GM23338 (cell line): ENCODE measurements around the gene NGB. TPM values are rescaled to one million over a fixed set of nuclear protein-coding genes. Genes with fewer than 3 reads are reported as not detected.

Experiments used
- ATAC-seq: fragments of 200-7000 bp; cut with Tn5 transposase; 3 replicates; pipeline ENCODE4 v1.9.1; 2020
- DNase-seq: peaks from one replicate; pipeline ENCODE4 v3.0.0-alpha.2; 2015; ENCODE audit warnings: low spot score
- H2AFZ ChIP-seq: fragments of 200-600 bp; sonication (generic); 2 replicates; pipeline ENCODE4 v1.8.0; 2016; ENCODE audit warnings: antibody characterized with exemption, mild to moderate bottlenecking, moderate library complexity
- H3F3A ChIP-seq: fragments of 200-600 bp; sonication (generic); replicated peaks from 2 replicates; pipeline ENCODE4 v1.8.0; 2017; ENCODE audit warnings: antibody characterized with exemption, mixed run types, low read depth
- H3K27ac ChIP-seq: fragments of 200-600 bp; sonication (generic); 2 replicates; pipeline ENCODE4 v1.6.1; 2016; ENCODE audit warnings: low read depth
- H3K27me3 ChIP-seq: fragments of 200-600 bp; sonication (generic); 2 replicates; pipeline ENCODE4 v1.8.0; 2016; ENCODE audit warnings: mild to moderate bottlenecking, mixed run types, moderate library complexity; ENCODE audit not compliant: insufficient read depth
- H3K36me3 ChIP-seq: fragments of 200-600 bp; sonication (generic); 2 replicates; pipeline ENCODE4 v1.8.0; 2016; ENCODE audit warnings: mild to moderate bottlenecking; ENCODE audit not compliant: insufficient read depth
- H3K4me1 ChIP-seq: fragments of 200-600 bp; sonication (generic); 2 replicates; pipeline ENCODE4 v1.8.0; 2016; ENCODE audit warnings: mild to moderate bottlenecking, moderate library complexity; ENCODE audit not compliant: insufficient read depth
- H3K4me2 ChIP-seq: fragments of 200-600 bp; sonication (generic); 2 replicates; pipeline ENCODE4 v1.7.1; 2017; ENCODE audit warnings: mixed run types
- H3K4me3 ChIP-seq: fragments of 200-600 bp; sonication (generic); 2 replicates; pipeline ENCODE4 v1.6.1; 2016; ENCODE audit warnings: mixed run types
- H3K79me2 ChIP-seq: fragments of 200-600 bp; sonication (generic); replicated peaks from 2 replicates; pipeline ENCODE4 v1.8.0; 2017; ENCODE audit warnings: mild to moderate bottlenecking; ENCODE audit not compliant: insufficient read depth
- H3K9me2 ChIP-seq: fragments of 200-600 bp; sonication (generic); 2 replicates; pipeline ENCODE4 v1.8.0; 2017; ENCODE audit not compliant: insufficient read depth
- H4K20me1 ChIP-seq: fragments of 200-600 bp; sonication (generic); replicated peaks from 2 replicates; pipeline ENCODE4 v1.8.0; 2017; ENCODE audit warnings: mild to moderate bottlenecking; ENCODE audit not compliant: insufficient read depth
- H3K27ac Mint-ChIP-seq: 2 replicates; pipeline ENCODE4 v1.8.0; 2020; ENCODE audit warnings: inconsistent platforms, mild to moderate bottlenecking, moderate library complexity, mixed read lengths
- H3K27me3 Mint-ChIP-seq: 3 replicates; pipeline ENCODE4 v1.8.0; 2022; ENCODE audit warnings: low read depth, mild to moderate bottlenecking, moderate library complexity, mixed read lengths, inconsistent platforms; ENCODE audit not compliant: insufficient read depth, poor library complexity
- H3K36me3 Mint-ChIP-seq: 3 replicates; pipeline ENCODE4 v1.8.0; 2021; ENCODE audit warnings: low read depth, mild to moderate bottlenecking, inconsistent platforms, moderate library complexity, mixed read lengths
- H3K4me1 Mint-ChIP-seq: 3 replicates; pipeline ENCODE4 v1.8.0; 2020; ENCODE audit warnings: mild to moderate bottlenecking, inconsistent platforms, mixed read lengths
- H3K4me3 Mint-ChIP-seq: 3 replicates; pipeline ENCODE4 v1.8.0; 2021; ENCODE audit warnings: moderate library complexity, mild to moderate bottlenecking, inconsistent platforms, mixed read lengths
- H3K9me3 Mint-ChIP-seq: 3 replicates; pipeline ENCODE4 v1.8.0; 2020; ENCODE audit warnings: moderate library complexity, mild to moderate bottlenecking, inconsistent platforms, mixed read lengths
- CREB1 ChIP-seq: fragments of 250-450 bp; sonication (Bioruptor Pico); IDR thresholded peaks from 2 replicates; pipeline ENCODE4 v1.5.0; 2020; ENCODE audit warnings: low read depth, mild to moderate bottlenecking, moderate library complexity
- CTCF ChIP-seq, 2 experiments: fragments of 200-600 bp in 1 of 2; sonication (generic) in 1 of 2; conservative IDR thresholded peaks; 2 replicates each; pipeline versions ENCODE4 v1.5.1 to v1.6.1; 2016 to 2017; ENCODE audit warnings: antibody characterized with exemption in 2 of 2, low read depth in 2 of 2, mild to moderate bottlenecking in 2 of 2, moderate library complexity in 1 of 2
- ETS1 ChIP-seq: IDR thresholded peaks from 2 replicates; pipeline ENCODE4 v1.6.1; 2016; ENCODE audit warnings: antibody characterized with exemption
- EZH2 ChIP-seq: fragments of 200-600 bp; sonication (generic); IDR thresholded peaks from one replicate; pipeline ENCODE4 v1.8.0; 2017; ENCODE audit warnings: antibody characterized with exemption, mild to moderate bottlenecking, low read depth; ENCODE audit not compliant: unreplicated experiment
- EZH2phosphoT487 ChIP-seq: fragments of 200-600 bp; sonication (generic); IDR thresholded peaks from one replicate; pipeline ENCODE4 v1.8.1; 2018; ENCODE audit warnings: antibody characterized with exemption; ENCODE audit not compliant: unreplicated experiment
- JUNB ChIP-seq: IDR thresholded peaks from one replicate; pipeline ENCODE4 v1.6.1; 2016; ENCODE audit warnings: antibody characterized with exemption; ENCODE audit not compliant: unreplicated experiment
- NANOG ChIP-seq: IDR thresholded peaks from 2 replicates; pipeline ENCODE4 v1.6.1; 2016; ENCODE audit warnings: antibody characterized with exemption, borderline replicate concordance
- POLR2AphosphoS5 ChIP-seq: IDR thresholded peaks from 2 replicates; pipeline ENCODE4 v1.6.1; 2016; ENCODE audit warnings: antibody characterized with exemption, low read depth
- REST ChIP-seq: IDR thresholded peaks from one replicate; pipeline ENCODE4 v1.6.1; 2018; ENCODE audit warnings: antibody characterized with exemption; ENCODE audit not compliant: unreplicated experiment
- STAT1 ChIP-seq: IDR thresholded peaks from one replicate; pipeline ENCODE4 v1.6.1; 2016; ENCODE audit warnings: antibody characterized with exemption; ENCODE audit not compliant: unreplicated experiment
- ZNF114 ChIP-seq: fragments of 250-450 bp; sonication (Bioruptor Pico); IDR thresholded peaks from 2 replicates; pipeline ENCODE4 v1.5.0; 2020; ENCODE audit warnings: mild to moderate bottlenecking, moderate library complexity
- ZNF331 ChIP-seq: fragments of 250-450 bp; sonication (Bioruptor Pico); IDR thresholded peaks from 2 replicates; pipeline ENCODE4 v1.5.0; 2020; ENCODE audit warnings: low read depth, mild to moderate bottlenecking, moderate library complexity
- ZNF462 ChIP-seq: fragments of 250-450 bp; sonication (Bioruptor Pico); IDR thresholded peaks from 2 replicates; pipeline ENCODE4 v1.5.0; 2020; ENCODE audit warnings: mild to moderate bottlenecking, moderate library complexity
- polyA plus RNA-seq: library from polyadenylated mRNA; unstranded; fragments of >200 nt; fragmentation: Nextera tagmentation; extraction: Ambion mirVana; gene quantifications from 2 replicates; pipeline ENCODE4 v1.2.1, GENCODE V29; 2016
- total RNA-seq: library from RNA; depleted of rRNA; stranded (reverse); fragments of >200 nt; shearing (Covaris generic); gene quantifications from 2 replicates; pipeline ENCODE4 v1.2.3, GENCODE V29; 2014

Gene NGB
- total and polyA plus RNA-seq, 2 experiments from 2014 or later, result 0.21 to 1.0 TPM

GRCh38 chr14:77238996-77239395 is 32.0 kb downstream of the NGB start:
- no peaks in the 10 kb centered on the region for H3F3A ChIP-seq
- ATAC-seq, result no peak
- H3K9me2 ChIP-seq, result no peaks in the 10 kb centered on the region
- Mint-ChIP-seq H3K9me3 (no peaks in the 10 kb centered on the region), H3K36me3 (no peaks in the 10 kb centered on the region), H3K4me3 (no peak overlapping the region), H3K27me3 (peaks cover 7% of the 10 kb centered on the region), H3K27ac (no peak overlapping the region), H3K4me1 (no peaks in the 10 kb centered on the region)
- TF ChIP-seq REST (no peak), STAT1 (no peak), CTCF (conservative IDR thresholded peaks at IDR 0.05; ENCODE audit: low read depth in 2 of 2) (no peak), JUNB (no peak), ZNF114 (CRISPR knock-in tag) (no peak), EZH2 (no peak), EZH2phosphoT487 (no peak), POLR2AphosphoS5 (no peak), ETS1 (no peak), ZNF331 (CRISPR knock-in tag) (no peak), CREB1 (CRISPR knock-in tag) (no peak), ZNF462 (CRISPR knock-in tag) (no peak), NANOG (no peak)
- H3K36me3 ChIP-seq, result no peaks in the 10 kb centered on the region
- no peaks in the 10 kb centered on the region for H4K20me1 ChIP-seq
- DNase-seq, result no peak
- no peak overlapping the region for H3K4me3 ChIP-seq
- no peaks in the 10 kb centered on the region for H3K27me3 ChIP-seq
- no peak overlapping the region for H2AFZ ChIP-seq
- H3K79me2 ChIP-seq, result no peaks in the 10 kb centered on the region
- H3K4me2 ChIP-seq, result no peak overlapping the region
- no peak overlapping the region for H3K27ac ChIP-seq
- H3K4me1 ChIP-seq, result no peaks in the 10 kb centered on the region
